HepG2 (cell line): ENCODE measurements around the gene ITGB7. TPM values are rescaled to one million over a fixed set of nuclear protein-coding genes. Genes with fewer than 3 reads are reported as not detected.

Experiments used
- ATAC-seq: fragments of 200-7000 bp; cut with Tn5 transposase; 3 replicates; pipeline ENCODE4 v1.9.1; 2020; ENCODE audit warnings: mild to moderate bottlenecking, moderate library complexity
- BruUV-seq: library from RNA; stranded (reverse); fragments of 400-500 nt; replicated peaks from 2 replicates; lab custom pipeline; 2021; lab: Mats Ljungman, UMichigan
- CTCF ChIA-PET: fragments of 300-600 bp; formaldehyde crosslinking; extraction: SDS; loops from one replicate; lab custom pipeline; 2021; ENCODE audit warnings: low total read pairs, inconsistent platforms, low intra/inter-chr PET ratio; lab: Yijun Ruan, JAX
- POLR2A ChIA-PET: fragments of 350-600 bp; sonication (Branson Sonifier 250); formaldehyde crosslinking; loops from one replicate; lab custom pipeline; 2020; ENCODE audit warnings: antibody characterized with exemption, inconsistent platforms; lab: Yijun Ruan, JAX
- DNase-seq: peaks from one replicate; pipeline ENCODE4 v3.0.0-alpha.2; 2015; ENCODE audit warnings: low spot score
- FAIRE-seq: peaks from 3 replicates; lab custom pipeline; 2011; peaks lifted over from hg19 to GRCh38; lab: Jason Lieb, UNC
- H2AFZ ChIP-seq: one replicate; pipeline ENCODE4 v1.6.1; 2011; ENCODE audit warnings: low read length, inconsistent platforms
- H3K27ac ChIP-seq: fragments of 300-600 bp; 3 replicates; pipeline ENCODE4 v1.8.0; 2011; ENCODE audit warnings: mixed run types, mild to moderate bottlenecking, mixed read lengths, low read length, inconsistent platforms; ENCODE audit not compliant: insufficient read depth; ENCODE audit errors: extremely low read length
- H3K27me3 ChIP-seq, 2 experiments: fragments of 200-600 bp in 1 of 2; 2 replicates in 1 of 2; 3 replicates in 1 of 2; pipeline versions ENCODE4 v1.6.0 to v1.8.0; 2011; ENCODE audit warnings: low read length in 2 of 2, mild to moderate bottlenecking in 2 of 2, moderate library complexity in 2 of 2, inconsistent platforms in 1 of 2; ENCODE audit not compliant: insufficient read depth in 2 of 2, control insufficient read depth in 1 of 2
- H3K36me3 ChIP-seq, 2 experiments: fragments of 200-600 bp in 1 of 2; replicated peaks in 1 of 2; 2 replicates in 1 of 2; 3 replicates in 1 of 2; pipeline versions ENCODE4 v1.5.1 to v1.8.0; 2011; ENCODE audit warnings: low read length in 2 of 2, inconsistent platforms in 1 of 2; ENCODE audit not compliant: insufficient read depth in 2 of 2, control insufficient read depth in 1 of 2
- H3K4me1 ChIP-seq: 2 replicates; pipeline ENCODE4 v1.5.1; 2012; ENCODE audit warnings: low read length, inconsistent platforms; ENCODE audit not compliant: insufficient read depth
- H3K4me2 ChIP-seq: 2 replicates; pipeline ENCODE4 v1.6.0; 2011; ENCODE audit warnings: low read depth, low read length, inconsistent platforms
- H3K4me3 ChIP-seq, 3 experiments: fragments of 200-600 bp in 1 of 3; sonication (generic), shearing (Covaris generic) in 1 of 3; replicated peaks in 1 of 3; 2 replicates each; pipeline ENCODE4 v1.5.1; 2011 to 2016; ENCODE audit warnings: low read length in 3 of 3, inconsistent platforms in 2 of 3, low read depth in 2 of 3, mild to moderate bottlenecking in 2 of 3, control low read depth in 1 of 3, mixed read lengths in 1 of 3; ENCODE audit not compliant: insufficient read depth in 1 of 3
- H3K79me2 ChIP-seq: one replicate; pipeline ENCODE4 v1.6.1; 2011; ENCODE audit warnings: low read length, inconsistent platforms; ENCODE audit not compliant: insufficient read depth
- H3K9ac ChIP-seq: 2 replicates; pipeline ENCODE4 v1.6.0; 2011; ENCODE audit warnings: mild to moderate bottlenecking, low read depth, low read length, inconsistent platforms; ENCODE audit not compliant: insufficient read depth
- H3K9me3 ChIP-seq: 2 replicates; pipeline ENCODE4 v1.5.1; 2012; ENCODE audit warnings: mild to moderate bottlenecking, low read length
- H4K20me1 ChIP-seq: 2 replicates; pipeline ENCODE4 v1.6.0; 2011; ENCODE audit warnings: inconsistent platforms, mild to moderate bottlenecking, low read length, moderate library complexity; ENCODE audit not compliant: insufficient read depth
- CHCHD3 ChIP-seq: sonication (generic); formaldehyde crosslinking; IDR thresholded peaks from 2 replicates; pipeline ENCODE4 v1.8.0; 2022; ENCODE audit warnings: mild to moderate bottlenecking, missing genetic modification reagents, moderate library complexity
- FOXA1 ChIP-seq, 2 experiments: fragments of 450-650 bp in 1 of 2; sonication (generic) in 1 of 2; formaldehyde crosslinking in 1 of 2; IDR thresholded peaks; 2 replicates each; pipeline versions ENCODE4 v1.4.0 to v1.6.1; 2016 to 2020; ENCODE audit warnings: missing genetic modification reagents in 1 of 2
- FOXA3 ChIP-seq: IDR thresholded peaks from 2 replicates; pipeline ENCODE4 v1.6.1; 2016; ENCODE audit warnings: missing genetic modification reagents, missing compliant biosample characterization
- GATAD1 ChIP-seq: IDR thresholded peaks from 2 replicates; pipeline ENCODE4 v1.6.1; 2016; ENCODE audit warnings: missing genetic modification reagents, missing compliant biosample characterization
- HDAC6 ChIP-seq: fragments of 200-600 bp; sonication (generic); IDR thresholded peaks from 2 replicates; pipeline ENCODE4 v1.7.0; 2017; ENCODE audit warnings: mild to moderate bottlenecking, antibody characterized with exemption, low read length, low read depth
- HOXA9 ChIP-seq: sonication (generic); formaldehyde crosslinking; IDR thresholded peaks from 2 replicates; pipeline ENCODE4 v1.8.1; 2022; ENCODE audit warnings: missing genetic modification reagents, mild to moderate bottlenecking, moderate library complexity, borderline replicate concordance
- KLF16 ChIP-seq, 2 experiments: sonication (generic) in 1 of 2; formaldehyde crosslinking in 1 of 2; IDR thresholded peaks; 2 replicates each; pipeline versions ENCODE4 v1.6.1 to v1.8.0; 2016 to 2023; ENCODE audit warnings: missing genetic modification reagents in 2 of 2, missing compliant biosample characterization in 1 of 2
- MED1 ChIP-seq: sonication (generic); formaldehyde crosslinking; IDR thresholded peaks from 2 replicates; pipeline ENCODE4 v1.4.0; 2020; ENCODE audit warnings: missing genetic modification reagents
- NFYC ChIP-seq: IDR thresholded peaks from 2 replicates; pipeline ENCODE4 v1.6.1; 2016; ENCODE audit warnings: missing genetic modification reagents, missing compliant biosample characterization
- RELA ChIP-seq: sonication (generic); formaldehyde crosslinking; IDR thresholded peaks from 2 replicates; pipeline ENCODE4 v1.4.0; 2020; ENCODE audit warnings: missing genetic modification reagents
- RNF2 ChIP-seq: fragments of 450-650 bp; conservative IDR thresholded peaks from 2 replicates; pipeline ENCODE4 v1.6.1; 2016; ENCODE audit warnings: low read depth
- TBL1XR1 ChIP-seq: fragments of 150-350 bp; IDR thresholded peaks from 2 replicates; pipeline ENCODE4 v1.6.1; 2014; ENCODE audit warnings: borderline replicate concordance, low read length; ENCODE audit not compliant: partially characterized antibody
- TCF7 ChIP-seq: sonication (generic); IDR thresholded peaks from 2 replicates; pipeline ENCODE4 v1.6.1; 2016; ENCODE audit warnings: antibody characterized with exemption, low read depth
- ZFP37 ChIP-seq: sonication (generic); formaldehyde crosslinking; IDR thresholded peaks from 2 replicates; pipeline ENCODE4 v1.4.0; 2020; ENCODE audit warnings: missing genetic modification reagents, borderline replicate concordance
- ZNF12 ChIP-seq: sonication (generic); formaldehyde crosslinking; IDR thresholded peaks from 2 replicates; pipeline ENCODE4 v1.5.0; 2020; ENCODE audit warnings: missing genetic modification reagents
- ZNF20 ChIP-seq: sonication (generic); formaldehyde crosslinking; IDR thresholded peaks from 2 replicates; pipeline ENCODE4 v1.4.0; 2020; ENCODE audit warnings: mild to moderate bottlenecking, moderate library complexity, missing genetic modification reagents
- WGBS: methylation state at CpG from one replicate; pipeline ENCODE4 v1.1.6; 2017; ENCODE audit warnings: low lambda C conversion rate; 5-methylcytosine and 5-hydroxymethylcytosine counted together
- in situ Hi-C: cut with HindIII; loops from 2 replicates; pipeline ENCODE4 v1.10.0; 2017; ENCODE audit warnings: low pct_unique_long_range_greater_than_20kb; ENCODE audit not compliant: extremely low pct_ligation_motif_present
- intact Hi-C: fragments of 100-400 bp; cut with micrococcal nuclease; formaldehyde crosslinking; loops from one replicate; pipeline ENCODE4 v1.10.0; 2022; ENCODE audit not compliant: unreplicated experiment
- polyA plus RNA-seq, 8 experiments: library from polyadenylated mRNA; depleted of rRNA in 3 of 8; stranded (reverse) in 7 of 8; unstranded in 1 of 8; fragments of >200 nt; fragmentation: Illumina TruSeq in 4 of 8; extraction: Trizol in 4 of 8; gene quantifications; 2 replicates each; pipeline versions ENCODE4 v1.2.1 to v1.2.3, GENCODE V29; 2011 to 2016; ENCODE audit warnings: low read depth in 4 of 8, missing spikeins in 1 of 8, mixed read lengths in 1 of 8; ENCODE audit not compliant: insufficient read depth in 1 of 8
- total RNA-seq, 5 experiments: library from RNA; depleted of rRNA; stranded (reverse); fragments of >200 nt; fragmentation: Illumina TruSeq; extraction: Trizol; gene quantifications; 2 replicates each; pipeline ENCODE4 v1.2.3, GENCODE V29; 2016; ENCODE audit warnings: low read depth in 1 of 5
- TF ChIP-seq, protein P1 (sequence below): sonication (generic); formaldehyde crosslinking; IDR thresholded peaks from 2 replicates; pipeline ENCODE4 v1.4.0; 2020; ENCODE audit warnings: mild to moderate bottlenecking, low read depth, missing genetic modification reagents
- TF ChIP-seq, protein P2 (sequence below): fragments of 450-650 bp; IDR thresholded peaks from 2 replicates; pipeline ENCODE4 v1.6.1; 2017
- TF ChIP-seq, protein P3 (sequence below): IDR thresholded peaks from 2 replicates; pipeline ENCODE4 v1.6.1; 2016; ENCODE audit warnings: low read depth, borderline replicate concordance
- TF ChIP-seq, protein P4 (sequence below): sonication (generic); formaldehyde crosslinking; IDR thresholded peaks from 2 replicates; pipeline ENCODE4 v1.4.0; 2020; ENCODE audit warnings: mild to moderate bottlenecking, missing genetic modification reagents, borderline replicate concordance

The ITGB7 gene
- total and polyA plus RNA-seq, 2 of the 13 experiments (the other 11 are each of a cell fraction or from before 2014, with no cell fraction given) = 0.16 to 0.18 TPM

DNA sequence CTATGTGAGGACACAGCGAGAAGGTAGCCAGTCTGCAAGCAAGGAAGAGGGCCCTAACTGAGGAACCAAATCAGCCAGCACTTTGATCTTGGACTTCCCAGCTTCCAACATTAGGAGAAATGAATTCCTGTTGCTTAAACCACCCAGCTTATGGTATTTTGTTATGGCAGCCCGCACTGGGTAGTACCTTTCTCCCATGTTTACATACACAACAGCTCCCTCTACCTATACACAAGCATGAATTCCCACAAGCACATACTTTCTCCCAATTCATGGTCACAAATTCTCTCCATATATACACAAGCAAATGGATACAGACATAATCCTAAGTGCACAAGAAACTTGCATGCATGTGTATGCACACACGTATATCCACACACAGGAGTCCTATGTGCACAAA is 7.4 kb downstream of the ITGB7 start:
- Histone ChIP-seq H3K9ac (no peak overlapping the region), H3K4me2 (no peak overlapping the region), H3K4me3 (no peak overlapping the region), H3K27me3 (0 out of 5 replicates have a peak, but pooled peaks cover 0 to 2% of the 10 kb centered on the region in 2 experiments), H3K36me3 (no peaks in the 10 kb centered on the region), H3K9me3 (no peaks in the 10 kb centered on the region), H3K79me2 (no peaks in the 10 kb centered on the region), H2AFZ (no peak overlapping the region), H3K4me1 (peaks cover 48% of the 10 kb centered on the region), H3K27ac (no peak overlapping the region), H4K20me1 (no peaks in the 10 kb centered on the region)
- in situ Hi-C loops = no loop called here
- 52% methylated on average over 2 of the region's 3 CpGs for WGBS
- intact Hi-C loops = no loop called here
- ATAC-seq (no peak), FAIRE-seq (no peak), DNase-seq (no peak)
- CTCF ChIA-PET = no interaction called here
- POLR2A ChIA-PET = no interaction called here
- no TSS peak for BruUV-seq
- peak; percentile 64; the same call in 1 of the 2 replicates for TF ChIP-seq ZNF12
- TF ChIP-seq, protein P1, sequence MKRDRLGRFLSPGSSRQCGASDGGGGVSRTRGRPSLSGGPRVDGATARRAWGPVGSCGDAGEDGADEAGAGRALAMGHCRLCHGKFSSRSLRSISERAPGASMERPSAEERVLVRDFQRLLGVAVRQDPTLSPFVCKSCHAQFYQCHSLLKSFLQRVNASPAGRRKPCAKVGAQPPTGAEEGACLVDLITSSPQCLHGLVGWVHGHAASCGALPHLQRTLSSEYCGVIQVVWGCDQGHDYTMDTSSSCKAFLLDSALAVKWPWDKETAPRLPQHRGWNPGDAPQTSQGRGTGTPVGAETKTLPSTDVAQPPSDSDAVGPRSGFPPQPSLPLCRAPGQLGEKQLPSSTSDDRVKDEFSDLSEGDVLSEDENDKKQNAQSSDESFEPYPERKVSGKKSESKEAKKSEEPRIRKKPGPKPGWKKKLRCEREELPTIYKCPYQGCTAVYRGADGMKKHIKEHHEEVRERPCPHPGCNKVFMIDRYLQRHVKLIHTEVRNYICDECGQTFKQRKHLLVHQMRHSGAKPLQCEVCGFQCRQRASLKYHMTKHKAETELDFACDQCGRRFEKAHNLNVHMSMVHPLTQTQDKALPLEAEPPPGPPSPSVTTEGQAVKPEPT (CRISPR knock-in tag) = no peak
- TF ChIP-seq RELA = no peak
- TF ChIP-seq, protein P2, sequence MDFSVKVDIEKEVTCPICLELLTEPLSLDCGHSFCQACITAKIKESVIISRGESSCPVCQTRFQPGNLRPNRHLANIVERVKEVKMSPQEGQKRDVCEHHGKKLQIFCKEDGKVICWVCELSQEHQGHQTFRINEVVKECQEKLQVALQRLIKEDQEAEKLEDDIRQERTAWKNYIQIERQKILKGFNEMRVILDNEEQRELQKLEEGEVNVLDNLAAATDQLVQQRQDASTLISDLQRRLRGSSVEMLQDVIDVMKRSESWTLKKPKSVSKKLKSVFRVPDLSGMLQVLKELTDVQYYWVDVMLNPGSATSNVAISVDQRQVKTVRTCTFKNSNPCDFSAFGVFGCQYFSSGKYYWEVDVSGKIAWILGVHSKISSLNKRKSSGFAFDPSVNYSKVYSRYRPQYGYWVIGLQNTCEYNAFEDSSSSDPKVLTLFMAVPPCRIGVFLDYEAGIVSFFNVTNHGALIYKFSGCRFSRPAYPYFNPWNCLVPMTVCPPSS = no peak
- no peak for TF ChIP-seq FOXA1 (IDR thresholded peaks at IDR 0.05)
- TF ChIP-seq FOXA1 (CRISPR knock-in tag; IDR thresholded peaks at IDR 0.05) = peak; percentile 80
- no peak for TF ChIP-seq GATAD1 (CRISPR knock-in tag)
- no peak for TF ChIP-seq ZFP37 (CRISPR knock-in tag)
- TF ChIP-seq FOXA3 (CRISPR knock-in tag) = peak; percentile 79
- TF ChIP-seq CHCHD3 (CRISPR knock-in tag) = no peak
- no peak for TF ChIP-seq HOXA9 (CRISPR knock-in tag)
- TF ChIP-seq, protein P3, sequence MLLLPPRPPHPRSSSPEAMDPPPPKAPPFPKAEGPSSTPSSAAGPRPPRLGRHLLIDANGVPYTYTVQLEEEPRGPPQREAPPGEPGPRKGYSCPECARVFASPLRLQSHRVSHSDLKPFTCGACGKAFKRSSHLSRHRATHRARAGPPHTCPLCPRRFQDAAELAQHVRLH = no peak
- no peak for TF ChIP-seq HDAC6
- no peak for TF ChIP-seq NFYC (CRISPR knock-in tag)
- no peak for TF ChIP-seq TBL1XR1
- TF ChIP-seq TCF7 = no peak
- no peak for TF ChIP-seq KLF16 (CRISPR knock-in tag; IDR thresholded peaks at IDR 0.05)
- no peak for TF ChIP-seq RNF2
- TF ChIP-seq MED1 (CRISPR knock-in tag) = no peak
- no peak for TF ChIP-seq ZNF20 (CRISPR knock-in tag)
- TF ChIP-seq, protein P4, sequence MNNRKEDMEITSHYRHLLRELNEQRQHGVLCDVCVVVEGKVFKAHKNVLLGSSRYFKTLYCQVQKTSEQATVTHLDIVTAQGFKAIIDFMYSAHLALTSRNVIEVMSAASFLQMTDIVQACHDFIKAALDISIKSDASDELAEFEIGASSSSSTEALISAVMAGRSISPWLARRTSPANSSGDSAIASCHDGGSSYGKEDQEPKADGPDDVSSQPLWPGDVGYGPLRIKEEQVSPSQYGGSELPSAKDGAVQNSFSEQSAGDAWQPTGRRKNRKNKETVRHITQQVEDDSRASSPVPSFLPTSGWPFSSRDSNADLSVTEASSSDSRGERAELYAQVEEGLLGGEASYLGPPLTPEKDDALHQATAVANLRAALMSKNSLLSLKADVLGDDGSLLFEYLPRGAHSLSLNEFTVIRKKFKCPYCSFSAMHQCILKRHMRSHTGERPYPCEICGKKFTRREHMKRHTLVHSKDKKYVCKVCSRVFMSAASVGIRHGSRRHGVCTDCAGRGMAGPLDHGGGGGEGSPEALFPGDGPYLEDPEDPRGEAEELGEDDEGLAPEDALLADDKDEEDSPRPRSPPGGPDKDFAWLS = no peak
